Measurements from ENCODE around the gene NUP62.
"Not testable (repeated sequence)": the region's sequence is repeated elsewhere in the genome, so short reads cannot be mapped to it uniquely, and the experiment has no call there.

The NUP62 gene, protein sequence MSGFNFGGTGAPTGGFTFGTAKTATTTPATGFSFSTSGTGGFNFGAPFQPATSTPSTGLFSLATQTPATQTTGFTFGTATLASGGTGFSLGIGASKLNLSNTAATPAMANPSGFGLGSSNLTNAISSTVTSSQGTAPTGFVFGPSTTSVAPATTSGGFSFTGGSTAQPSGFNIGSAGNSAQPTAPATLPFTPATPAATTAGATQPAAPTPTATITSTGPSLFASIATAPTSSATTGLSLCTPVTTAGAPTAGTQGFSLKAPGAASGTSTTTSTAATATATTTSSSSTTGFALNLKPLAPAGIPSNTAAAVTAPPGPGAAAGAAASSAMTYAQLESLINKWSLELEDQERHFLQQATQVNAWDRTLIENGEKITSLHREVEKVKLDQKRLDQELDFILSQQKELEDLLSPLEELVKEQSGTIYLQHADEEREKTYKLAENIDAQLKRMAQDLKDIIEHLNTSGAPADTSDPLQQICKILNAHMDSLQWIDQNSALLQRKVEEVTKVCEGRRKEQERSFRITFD
- 56.8 to 151 (median 86.7) reads per million in 17 experiments for total RNA-seq

DNA sequence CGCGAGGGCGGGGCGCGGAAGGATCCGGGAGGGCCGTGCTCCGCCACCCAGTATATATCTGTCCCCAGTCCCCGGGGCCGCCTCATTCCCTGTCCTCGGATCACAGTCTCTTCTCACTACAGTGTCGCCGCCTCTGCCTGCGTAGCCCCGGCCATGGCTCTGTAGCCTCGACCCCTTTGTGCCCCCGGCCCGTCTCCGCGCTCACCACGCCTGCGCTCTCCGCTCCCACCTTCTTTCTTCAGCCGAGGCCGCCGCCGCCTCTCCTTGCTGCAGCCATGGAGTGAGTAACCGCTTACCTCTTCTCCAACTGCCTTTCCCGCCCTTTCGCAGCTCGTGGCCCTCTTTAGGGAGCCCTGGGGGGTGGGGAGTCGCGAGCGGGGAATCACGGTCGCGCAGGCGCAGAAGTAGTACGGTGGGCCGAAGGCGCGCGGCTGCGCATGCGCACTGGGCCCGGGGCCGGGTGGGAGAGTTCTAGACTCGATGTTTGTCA is at the start of gene NUP62, which contains the start of gene ATF5:
Gene NUP62, minus strand, starts transcription at position 384 of the 490 bp plus-strand sequence. CDS start 19,697 bp downstream, outside the sequence.
Gene ATF5, plus strand, starts transcription at position 85 of the 490 bp plus-strand sequence. CDS start 1,646 bp downstream, outside the sequence.
- peak; percentile 93 to 97 (median 96) for DNase-seq

DNA sequence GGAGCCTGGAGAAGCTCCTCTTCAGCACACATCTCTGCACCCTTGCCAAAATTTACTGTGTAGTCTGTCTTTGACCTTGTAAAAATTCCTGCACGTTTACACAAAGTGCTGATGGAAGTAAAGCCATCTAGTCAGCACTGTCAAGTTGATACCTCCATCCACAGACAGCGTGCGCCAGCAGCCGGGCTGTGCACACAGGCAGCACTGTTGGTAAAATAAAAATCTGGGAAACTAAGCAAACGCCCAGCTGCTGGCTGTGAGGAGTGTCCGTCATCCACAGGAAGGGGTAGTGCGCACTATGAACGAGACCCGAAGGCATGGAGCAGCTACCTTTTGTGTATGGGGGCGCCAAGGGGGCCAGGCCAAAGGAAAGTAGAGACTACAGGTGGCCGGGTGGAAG is 49.0 kb upstream of the NUP62 start:
- DNase-seq, result no peak

DNA sequence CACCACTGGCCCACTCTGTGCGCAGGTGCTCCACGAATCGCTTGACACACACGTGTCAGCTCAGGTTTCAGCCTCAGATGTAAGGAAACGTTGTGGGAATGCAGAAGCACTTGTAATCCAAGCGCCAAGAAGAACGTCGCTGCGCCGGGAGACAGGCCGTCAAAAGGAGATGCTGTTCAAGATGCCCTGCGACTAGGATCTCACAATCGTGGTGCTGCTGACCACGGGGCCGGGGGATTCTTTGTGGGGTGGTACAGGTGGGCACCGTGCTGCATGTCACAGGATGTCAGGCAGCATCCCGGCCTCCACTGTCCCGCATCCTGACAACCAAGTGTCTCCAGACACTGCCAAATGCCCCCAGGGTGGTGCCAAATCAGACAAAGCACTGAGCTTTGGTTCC is 48.6 kb upstream of the NUP62 start:
- DNase-seq, result no peak

DNA sequence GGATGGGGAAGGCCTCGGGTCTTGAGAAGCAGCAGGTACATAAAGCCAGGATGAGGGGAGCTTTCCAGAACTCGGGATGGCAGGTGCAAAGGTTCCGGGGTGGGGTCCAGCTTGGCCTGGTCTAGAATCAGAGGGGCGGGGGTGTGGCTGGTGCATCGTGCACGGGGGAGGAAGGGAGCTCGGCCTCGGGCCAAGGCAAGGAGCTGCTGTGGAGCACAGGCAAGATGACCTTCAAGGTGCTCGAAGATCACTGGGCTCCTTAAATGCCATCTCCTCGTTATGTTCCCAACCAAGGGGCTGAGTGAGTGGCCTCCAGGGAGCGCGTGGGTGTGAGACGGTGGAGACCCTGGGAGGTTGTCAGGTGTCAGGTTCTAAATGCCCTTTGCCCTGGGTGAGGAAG is 47.8 kb upstream of the NUP62 start:
- DNase-seq, result no peak

DNA sequence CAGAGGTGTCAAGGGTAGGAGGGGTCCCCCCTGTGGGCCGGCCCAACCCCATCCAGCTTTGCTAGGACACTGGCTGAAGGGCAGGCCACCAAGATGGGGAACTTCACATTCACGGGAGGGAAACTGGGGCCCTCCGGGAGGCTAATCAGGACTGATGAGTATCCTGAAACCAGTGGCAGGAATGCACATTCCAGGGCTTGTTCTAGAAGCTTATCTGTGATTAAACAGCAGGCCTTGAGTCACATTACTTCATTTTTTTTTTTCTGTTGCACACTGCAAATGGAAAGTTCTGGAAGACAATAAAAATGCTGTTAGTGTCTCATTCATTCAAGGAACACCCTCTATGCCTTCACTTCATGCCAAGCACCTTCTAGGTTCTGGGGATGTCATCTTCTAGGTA is 47.2 kb upstream of the NUP62 start:
- no peak for DNase-seq

DNA sequence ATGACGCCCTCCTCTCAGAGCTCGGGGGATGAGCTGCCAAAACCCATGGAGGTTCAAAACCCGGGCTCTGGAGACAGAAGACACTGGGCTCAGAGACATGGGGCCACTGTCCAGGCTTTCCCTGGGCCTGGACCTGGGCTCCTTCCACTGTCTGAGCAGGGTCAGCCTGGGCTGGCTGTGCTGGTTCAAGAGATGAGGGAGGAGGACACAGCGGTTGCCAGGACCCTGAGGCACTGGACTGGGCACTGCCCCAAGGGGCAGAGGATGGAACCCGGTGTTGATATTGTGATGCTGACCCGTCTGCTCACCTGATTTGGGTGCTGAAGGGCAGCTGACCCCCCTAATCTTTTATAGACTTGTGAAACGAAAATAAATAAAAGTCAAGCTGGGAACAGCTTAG is 45.7 kb upstream of the NUP62 start:
- DNase-seq, result no peak

DNA sequence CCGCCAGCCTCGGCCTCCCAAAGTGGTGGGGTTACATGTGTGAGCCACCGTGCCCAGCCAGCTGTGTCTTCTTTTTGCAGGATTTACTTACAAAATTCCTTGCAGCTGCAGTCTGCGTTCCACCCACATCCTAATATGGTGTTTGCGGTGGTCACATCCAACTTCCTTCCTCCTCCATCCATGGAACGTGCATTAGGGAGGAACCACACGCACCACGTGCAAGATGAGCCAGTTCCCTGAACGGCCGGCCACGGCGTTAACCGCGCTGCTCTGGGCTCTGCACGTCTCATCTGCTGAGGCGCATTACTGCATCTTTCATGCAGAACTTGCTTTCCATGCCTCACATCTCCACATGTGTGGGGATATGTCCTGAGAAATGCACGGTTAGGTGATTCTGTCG is 44.7 kb upstream of the NUP62 start:
- peak; percentile 85 to 90 (median 88) for DNase-seq

DNA sequence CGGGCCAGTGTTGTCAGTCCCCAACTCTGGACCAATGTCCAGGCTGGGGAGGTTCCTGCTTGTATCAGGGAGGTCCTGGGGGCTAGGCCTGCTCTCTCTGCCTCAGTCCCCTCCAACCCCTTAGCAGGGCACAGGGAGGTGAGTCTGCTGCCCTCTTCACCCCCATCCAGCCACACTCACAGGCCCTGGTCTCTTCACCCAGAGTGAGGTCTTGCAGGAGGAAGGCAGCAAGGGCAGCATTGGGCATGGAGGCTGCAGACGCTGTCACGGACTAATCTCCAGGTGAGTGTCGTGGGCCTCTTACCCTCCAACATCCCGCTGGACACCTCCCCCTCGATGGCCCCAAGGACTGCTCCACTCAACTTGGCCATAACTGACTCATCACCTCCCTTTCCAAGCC is 43.5 kb upstream of the NUP62 start:
- no peak for DNase-seq

DNA sequence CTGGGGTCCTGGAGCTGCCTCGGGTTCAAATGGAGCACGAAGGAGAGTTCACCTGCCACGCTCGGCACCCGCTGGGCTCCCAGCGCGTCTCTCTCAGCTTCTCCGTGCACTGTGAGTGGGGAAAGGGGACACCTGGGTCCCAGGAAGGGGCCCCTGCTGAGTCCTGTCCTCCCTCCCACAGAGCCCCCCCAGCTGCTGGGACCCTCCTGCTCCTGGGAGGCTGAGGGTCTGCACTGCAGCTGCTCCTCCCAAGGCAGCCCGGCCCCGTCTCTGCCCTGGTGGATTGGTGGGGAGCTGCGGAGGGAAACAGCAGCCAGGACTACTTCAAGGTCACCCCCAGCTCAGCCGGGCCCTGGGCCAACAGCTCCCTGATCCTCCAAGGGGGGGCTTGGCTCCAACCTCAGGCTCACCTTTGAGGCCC is 42.7 kb upstream of the NUP62 start:
- no peak for DNase-seq

DNA sequence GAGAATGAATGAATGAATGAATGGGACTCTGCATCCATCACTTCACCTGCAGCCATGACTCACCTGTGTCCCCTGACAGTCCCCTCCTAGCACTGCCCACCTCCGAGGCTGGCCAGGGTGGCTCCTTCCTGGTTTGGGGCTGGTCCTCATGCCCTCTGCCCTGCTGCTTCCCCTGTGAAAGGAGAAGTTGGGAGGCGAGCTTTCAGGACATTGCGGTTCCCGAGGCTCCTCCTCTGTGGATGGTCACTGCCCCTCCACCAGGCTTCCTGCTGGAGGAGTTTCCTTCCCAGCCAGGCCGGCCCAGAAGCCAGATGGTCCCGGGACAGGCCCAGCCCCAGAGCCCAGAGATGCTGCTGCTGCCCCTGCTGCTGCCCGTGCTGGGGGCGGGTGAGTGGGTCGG is 40.1 kb upstream of the NUP62 start:
- peak; percentile 67 to 87 (median 82) for DNase-seq

DNA sequence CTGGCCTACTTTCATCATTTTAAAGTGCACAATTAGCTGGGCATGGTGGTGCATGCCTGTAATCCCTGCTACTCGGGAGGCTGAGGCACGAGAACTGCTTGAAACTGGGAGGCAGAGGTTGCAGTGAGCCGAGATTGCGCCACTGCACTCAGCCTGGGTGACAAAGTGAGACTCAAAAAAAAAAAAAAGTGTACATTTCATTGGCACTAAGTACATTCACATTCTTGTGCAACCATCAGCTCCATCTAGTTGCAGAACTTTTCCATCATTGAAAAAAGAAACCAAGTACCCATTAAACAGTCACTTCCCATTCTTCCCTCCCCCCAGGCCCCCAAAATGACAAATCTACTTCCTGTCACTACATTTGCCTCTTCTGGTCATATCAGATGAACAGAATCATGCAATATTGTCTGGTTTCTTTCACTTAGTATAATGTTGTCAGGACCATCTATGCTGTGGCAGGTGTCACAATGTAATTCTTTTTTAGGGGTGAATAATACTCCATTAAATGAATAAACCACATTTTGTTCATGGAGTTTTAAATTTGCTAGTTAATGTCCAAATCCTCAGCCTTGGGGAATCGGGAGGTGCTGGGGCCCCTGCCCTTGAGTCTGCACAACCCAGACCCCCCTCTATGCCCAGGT is 39.1 kb upstream of the NUP62 start:
- peak; percentile 62 to 86 (median 74) for DNase-seq

DNA sequence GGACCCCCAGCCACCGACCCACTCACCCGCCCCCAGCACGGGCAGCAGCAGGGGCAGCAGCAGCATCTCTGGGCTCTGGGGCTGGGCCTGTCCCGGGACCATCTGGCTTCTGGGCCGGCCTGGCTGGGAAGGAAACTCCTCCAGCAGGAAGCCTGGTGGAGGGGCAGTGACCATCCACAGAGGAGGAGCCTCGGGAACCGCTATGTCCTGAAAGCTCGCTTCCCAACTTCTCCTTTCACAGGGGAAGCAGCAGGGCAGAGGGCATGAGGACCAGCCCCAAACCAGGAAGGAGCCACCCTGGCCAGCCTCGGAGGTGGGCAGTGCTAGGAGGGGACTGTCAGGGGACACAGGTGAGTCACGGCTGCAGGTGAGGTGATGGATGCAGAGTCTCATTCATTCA is 31.7 kb upstream of the NUP62 start, which contains the start of gene SIGLEC11:
Gene SIGLEC11, minus strand, starts transcription at position 193 of the 400 bp plus-strand sequence. Its CDS starts 91 bp downstream, at position 102.
- peak; percentile 40 to 67 (median 65) for DNase-seq

DNA sequence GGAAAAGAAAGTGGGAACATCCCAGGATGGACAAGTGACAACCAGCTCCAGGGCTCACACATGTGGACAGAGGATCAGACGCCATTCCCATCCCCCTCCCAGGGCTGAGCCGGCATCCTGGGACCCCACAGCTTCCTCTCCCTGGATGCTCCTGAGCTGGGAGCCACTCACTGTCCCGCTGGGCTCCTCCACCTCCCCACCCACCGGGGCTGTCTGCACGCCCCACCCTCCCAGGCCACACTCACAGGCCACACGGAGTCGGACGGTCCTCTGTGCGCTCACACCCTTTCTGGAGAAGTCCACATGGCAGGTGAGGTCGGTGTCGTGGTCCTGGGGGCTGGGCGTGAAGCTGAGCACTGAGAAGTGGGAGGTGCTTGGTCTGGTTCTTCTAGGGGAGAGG is 30.6 kb upstream of the NUP62 start:
- DNase-seq, result not testable (repeated sequence)

DNA sequence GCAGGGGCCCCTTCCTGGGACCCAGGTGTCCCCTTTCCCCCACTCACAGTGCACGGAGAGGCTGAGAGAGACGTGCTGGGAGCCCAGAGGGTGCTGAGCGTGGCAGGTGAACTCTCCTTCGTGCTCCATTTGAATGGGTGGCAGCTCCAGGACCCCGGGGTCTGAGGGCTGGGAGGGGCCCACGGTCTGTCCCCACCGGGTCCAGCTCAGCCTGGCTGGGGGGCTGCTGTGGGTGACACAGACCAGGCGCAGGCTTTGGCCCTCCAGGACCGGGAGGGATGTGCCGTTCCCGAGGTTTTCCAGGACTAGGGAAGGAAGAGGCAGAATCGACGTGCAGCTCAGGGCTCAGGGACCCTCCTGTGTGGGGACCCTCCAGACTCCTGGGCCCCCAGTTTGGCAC is 29.3 kb upstream of the NUP62 start:
- DNase-seq, result not testable (repeated sequence)

DNA sequence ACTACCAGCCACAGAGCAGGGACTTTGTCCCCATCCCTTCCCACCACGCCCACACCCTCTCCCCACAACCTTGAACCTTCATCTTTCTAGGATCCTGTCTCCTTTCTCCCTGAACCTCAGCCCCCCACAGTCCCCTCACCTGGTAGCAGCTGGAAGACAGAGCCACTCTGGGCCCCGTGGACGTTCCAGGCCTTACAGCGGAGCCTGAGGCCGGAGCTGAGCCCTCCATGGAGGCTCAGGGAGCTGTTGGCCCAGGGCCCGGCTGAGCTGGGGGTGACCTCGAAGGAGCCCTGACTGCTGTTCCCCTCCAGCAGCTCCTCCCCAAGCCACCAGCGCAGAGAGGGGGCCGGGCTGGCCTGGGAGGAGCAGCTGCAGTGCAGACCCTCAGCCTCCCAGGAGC is 28.8 kb upstream of the NUP62 start:
- not testable (repeated sequence) for DNase-seq

DNA sequence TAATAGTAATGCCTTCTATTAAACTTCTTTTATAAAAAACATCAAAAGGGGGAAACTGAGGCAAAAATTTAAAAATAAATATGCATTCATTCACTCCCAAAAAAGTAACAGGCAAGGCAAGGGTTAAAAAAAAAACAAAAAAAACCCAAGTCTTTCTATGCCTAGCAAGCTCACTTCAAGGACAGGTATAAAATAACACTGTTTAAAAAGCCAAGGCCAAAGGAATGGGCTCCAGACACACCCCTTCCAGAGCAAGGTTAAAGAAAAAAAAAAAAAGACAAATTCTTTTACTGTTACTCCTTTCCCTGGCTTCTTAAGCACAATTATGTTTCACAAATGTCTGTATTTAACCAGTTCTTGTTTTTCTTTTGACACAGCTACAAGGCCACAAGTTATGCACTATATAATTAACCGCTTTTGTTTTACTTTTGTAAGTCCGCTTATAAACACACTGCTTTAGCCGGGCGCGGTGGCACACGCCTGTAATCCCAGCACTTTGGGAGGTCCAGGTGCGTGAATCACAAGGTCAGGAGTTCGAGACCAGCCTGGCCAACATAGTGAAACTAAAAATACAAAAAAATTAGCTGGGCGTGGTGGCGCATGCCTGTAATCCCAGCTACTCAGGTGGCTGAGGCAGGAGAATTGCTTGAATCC is 28.1 kb upstream of the NUP62 start:
- DNase-seq, result no peak

DNA sequence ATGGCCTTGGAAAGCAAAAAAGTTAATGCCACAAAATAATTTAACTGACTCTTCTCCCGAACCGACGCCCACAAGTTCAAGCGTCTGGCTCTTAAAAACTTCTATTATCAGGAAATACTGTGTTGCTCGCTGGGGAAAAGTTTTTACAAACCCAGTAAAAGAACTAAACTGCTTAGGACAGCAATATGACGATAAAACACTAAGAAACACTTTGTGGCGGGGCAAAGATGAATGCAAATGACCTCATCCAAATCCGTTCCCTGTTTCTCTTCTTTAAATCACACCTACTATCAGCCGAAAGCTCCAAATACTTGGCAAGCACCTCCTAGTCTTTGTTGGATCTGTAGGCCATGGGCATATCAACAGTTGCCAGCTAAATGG is 26.8 kb upstream of the NUP62 start:
- DNase-seq, result no peak

DNA sequence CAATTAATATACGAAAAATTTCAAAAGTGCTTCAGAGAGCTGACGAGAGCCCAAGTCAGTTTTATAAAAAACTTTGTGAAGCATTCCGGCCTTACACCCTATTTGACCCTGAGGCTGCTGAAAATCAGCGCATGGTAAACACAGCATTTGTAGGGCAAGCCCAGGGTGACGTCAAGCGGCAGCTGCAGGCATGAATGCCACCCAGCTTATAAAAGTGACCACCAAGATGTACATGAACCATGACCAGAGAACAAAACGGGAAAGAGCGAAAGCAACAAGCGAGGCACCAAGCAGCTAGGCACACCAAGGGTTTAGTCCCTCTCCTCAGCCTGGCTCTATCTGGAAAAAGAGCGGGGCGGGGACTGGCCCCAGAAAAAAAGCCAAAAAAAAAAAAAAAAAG is 25.6 kb upstream of the NUP62 start:
- DNase-seq, result no peak

DNA sequence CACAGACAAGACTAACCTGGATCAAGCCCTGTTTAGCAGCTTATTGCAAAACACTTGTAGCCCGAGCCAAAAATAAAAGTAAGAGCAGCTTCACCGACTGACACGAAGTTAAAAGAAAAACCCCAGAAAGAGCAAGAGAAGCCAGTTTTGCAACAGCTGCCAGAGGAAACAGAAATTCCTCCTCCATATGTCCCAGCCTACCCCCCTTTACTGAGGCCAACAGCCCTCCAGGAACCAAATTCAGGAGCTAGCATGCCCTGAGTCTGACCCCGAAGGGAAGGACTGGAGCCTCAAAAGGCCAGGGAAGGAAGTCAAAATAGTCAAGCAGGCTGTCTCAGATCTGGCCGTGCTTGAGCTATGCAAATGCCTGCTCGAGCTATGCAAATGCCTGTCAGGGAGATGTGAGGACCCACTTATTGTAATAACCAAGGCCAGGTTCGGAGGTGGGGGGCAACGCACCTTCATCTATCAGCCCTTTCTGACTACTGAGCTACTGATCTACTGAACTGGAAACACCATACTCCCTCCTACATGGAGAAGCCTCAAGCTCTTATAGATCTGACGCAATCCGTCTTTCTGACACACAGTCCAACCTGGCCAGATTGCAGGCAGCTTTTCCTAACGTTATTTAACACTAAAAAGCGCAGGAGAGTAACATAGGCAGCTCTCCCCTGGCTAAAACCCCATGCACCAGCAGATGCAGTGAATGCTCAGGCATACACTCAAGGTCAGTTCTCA is 25.0 kb upstream of the NUP62 start:
- peak; percentile 51 to 81 (median 69) for DNase-seq

DNA sequence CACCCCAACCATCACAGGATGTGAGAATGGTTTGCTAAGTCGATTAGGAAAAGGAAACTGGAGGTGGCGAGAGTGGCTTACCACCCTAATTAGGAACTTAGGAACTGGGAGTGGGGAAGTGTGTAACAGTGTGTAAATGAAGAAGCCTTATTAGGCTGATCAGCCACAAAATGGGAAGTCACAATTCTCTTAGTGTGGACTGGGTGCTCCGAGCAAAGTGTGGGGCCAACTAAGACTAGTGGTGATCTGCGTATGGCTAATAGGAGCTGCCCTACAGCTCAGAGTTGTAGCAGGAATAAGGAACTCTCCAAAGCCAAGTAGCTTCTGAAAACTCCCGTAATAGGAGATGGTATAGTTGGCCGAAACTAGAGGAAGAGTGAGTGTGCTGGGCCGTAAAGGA is 24.1 kb upstream of the NUP62 start:
- DNase-seq, result peak; percentile 43 to 70 (median 64)

DNA sequence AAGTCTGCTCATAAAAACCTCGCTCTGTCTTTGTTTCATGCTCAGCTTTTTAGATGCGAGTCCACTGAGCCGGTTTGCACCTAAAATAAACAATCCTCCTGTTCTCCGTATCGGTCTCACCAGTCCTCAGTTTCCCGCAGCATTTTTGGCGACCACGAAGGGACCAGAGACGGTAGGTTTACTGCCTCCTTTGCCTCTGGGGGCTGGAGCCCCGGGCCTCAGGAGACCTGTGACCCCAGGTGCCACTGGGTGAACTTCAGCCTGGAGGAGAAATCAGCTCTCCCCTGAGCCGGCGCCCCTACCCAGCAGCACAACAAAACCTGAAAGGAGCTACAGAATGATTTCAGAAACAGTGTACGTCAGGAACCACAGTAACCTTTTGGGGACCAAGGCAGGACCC is 23.6 kb upstream of the NUP62 start:
- no peak for DNase-seq

DNA sequence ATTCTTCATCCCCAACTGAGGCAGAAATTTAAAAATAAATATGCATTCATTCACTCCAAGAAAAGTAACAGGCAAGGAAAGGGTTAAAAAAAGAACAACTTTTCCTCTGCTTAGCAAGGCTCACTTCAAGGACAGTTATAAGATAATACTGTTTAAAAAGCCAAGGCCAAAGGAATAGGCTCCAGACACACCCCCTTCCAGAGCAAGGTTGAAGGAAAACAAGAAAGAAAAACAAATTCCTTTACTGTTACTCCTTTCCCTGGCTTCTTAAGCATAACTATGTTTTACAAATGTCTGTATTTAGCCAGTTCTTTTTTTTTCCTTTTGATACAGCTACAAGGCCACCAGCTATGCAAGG is 23.2 kb upstream of the NUP62 start:
- no peak for DNase-seq

All from suppressor macrophage (primary cell).